Panc1 (cell line): ENCODE results near the gene GAN. TPM values are rescaled to one million over a fixed set of nuclear protein-coding genes. Genes with fewer than 3 reads are reported as not detected.
"Not testable (repeated sequence)": the region's sequence is repeated elsewhere in the genome, so short reads cannot be mapped to it uniquely, and the experiment has no call there.

Source experiments
- ATAC-seq: fragments of 200-7000 bp; cut with Tn5 transposase; 2 replicates; pipeline ENCODE4 v1.9.1; 2020; ENCODE audit warnings: mild to moderate bottlenecking, moderate library complexity
- BruUV-seq: library from RNA; stranded (reverse); fragments of 400-500 nt; replicated peaks from 2 replicates; lab custom pipeline; 2021; lab: Mats Ljungman, UMichigan
- CTCF ChIA-PET: fragments of 300-600 bp; sonication (Branson Sonifier 250); formaldehyde crosslinking; loops from one replicate; lab custom pipeline; 2022; ENCODE audit warnings: antibody characterized with exemption; lab: Charles Lee
- POLR2A ChIA-PET: fragments of 300-600 bp; sonication (Branson Sonifier 250); formaldehyde crosslinking; loops from one replicate; lab custom pipeline; 2022; ENCODE audit warnings: antibody characterized with exemption; lab: Charles Lee
- DNase-seq: peaks from one replicate; pipeline ENCODE4 v3.0.0-alpha.2; 2010; ENCODE audit warnings: low read depth, low spot score
- H3K27ac ChIP-seq: 2 replicates; pipeline ENCODE4 v1.5.1; 2011; ENCODE audit warnings: mild to moderate bottlenecking, low read length, inconsistent platforms
- H3K27me3 ChIP-seq: fragments of 200-500 bp; sonication (Bioruptor generic); 2 replicates; pipeline ENCODE4 v1.6.0; 2014; ENCODE audit warnings: low read length, inconsistent platforms; ENCODE audit not compliant: control insufficient read depth, insufficient read depth
- H3K36me3 ChIP-seq: fragments of 200-500 bp; sonication (Bioruptor generic); 2 replicates; pipeline ENCODE4 v1.5.1; 2014; ENCODE audit warnings: inconsistent platforms, mild to moderate bottlenecking, low read length, moderate library complexity; ENCODE audit not compliant: control insufficient read depth, insufficient read depth
- H3K4me1 ChIP-seq: 2 replicates; pipeline ENCODE4 v1.5.1; 2011; ENCODE audit warnings: inconsistent platforms, mild to moderate bottlenecking, low read length, moderate library complexity; ENCODE audit not compliant: control insufficient read depth, insufficient read depth
- H3K4me3 ChIP-seq, 2 experiments: 2 replicates each; pipeline ENCODE4 v1.5.1; 2011 to 2012; ENCODE audit warnings: low read depth in 2 of 2, low read length in 2 of 2, mild to moderate bottlenecking in 2 of 2, inconsistent platforms in 1 of 2, moderate library complexity in 1 of 2
- H3K9me3 ChIP-seq: fragments of 200-500 bp; sonication (Bioruptor generic); 2 replicates; pipeline ENCODE4 v1.5.1; 2014; ENCODE audit warnings: low read depth, mild to moderate bottlenecking, inconsistent platforms, low read length, moderate library complexity; ENCODE audit not compliant: control insufficient read depth, insufficient read depth
- POLR2AphosphoS5 ChIP-seq: IDR thresholded peaks from 2 replicates; pipeline ENCODE4 v1.6.1; 2012; ENCODE audit warnings: mild to moderate bottlenecking, low read depth, low read length, moderate library complexity
- SIN3A ChIP-seq: IDR thresholded peaks from 2 replicates; pipeline ENCODE4 v1.6.1; 2012; ENCODE audit warnings: low read depth, mild to moderate bottlenecking, low read length, moderate library complexity, borderline replicate concordance; ENCODE audit not compliant: insufficient read depth
- TCF7L2 ChIP-seq: IDR thresholded peaks from 2 replicates; pipeline ENCODE4 v1.6.1; 2011; ENCODE audit warnings: mild to moderate bottlenecking, low read depth, low read length, inconsistent platforms
- in situ Hi-C: cut with HindIII; loops from 2 replicates; pipeline ENCODE4 v1.10.0; 2016; ENCODE audit warnings: low sequenced_read_pairs, low pct_unique_long_range_greater_than_20kb
- intact Hi-C: fragments of 100-400 bp; cut with micrococcal nuclease; formaldehyde crosslinking; loops from one replicate; pipeline ENCODE4 v1.10.0; 2022; ENCODE audit not compliant: unreplicated experiment
- total RNA-seq: library from RNA; stranded (reverse); gene quantifications from one replicate; pipeline ENCODE4 v1.2.1, GENCODE V29; 2021; ENCODE audit not compliant: unreplicated experiment
- TF ChIP-seq, protein P1 (sequence below), 2 experiments: IDR thresholded peaks; 2 replicates each; pipeline ENCODE4 v1.6.1; 2011 to 2012; ENCODE audit warnings: low read depth in 2 of 2, control low read depth in 1 of 2, low read length in 1 of 2, mild to moderate bottlenecking in 1 of 2, moderate library complexity in 1 of 2; ENCODE audit not compliant: insufficient read depth in 1 of 2
- TF ChIP-seq, protein P2 (sequence below): fragments of 450-650 bp; IDR thresholded peaks from 2 replicates; pipeline ENCODE4 v1.5.1; 2017; ENCODE audit warnings: mild to moderate bottlenecking

GAN gene
- total RNA-seq, 1 experiment from 2014 or later: 9.1 TPM

DNA sequence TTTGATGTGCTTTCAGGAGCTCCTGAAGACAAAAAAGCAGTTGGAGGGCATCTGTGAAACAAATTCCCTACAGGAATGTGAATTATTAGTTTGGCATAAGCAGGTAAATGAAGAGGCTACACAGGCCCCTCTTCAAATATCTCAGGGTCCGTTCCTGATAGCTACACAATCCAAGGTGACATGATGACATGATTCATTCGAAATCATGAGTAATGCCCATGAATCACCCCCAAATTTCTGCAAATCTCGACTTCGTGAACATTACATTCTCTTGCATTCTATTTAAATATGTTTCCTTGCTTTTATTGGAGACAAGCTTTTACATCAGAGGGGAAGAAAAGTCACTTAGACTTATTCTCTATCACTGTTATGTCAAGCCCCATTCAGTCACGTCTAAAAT lies 22.3 kb downstream of the GAN start:
- no peaks in the 10 kb centered on the region for H3K4me1 ChIP-seq
- H3K27me3 ChIP-seq: no peaks in the 10 kb centered on the region
- intact Hi-C loops (no loop called here), in situ Hi-C loops (no loop called here)
- TF ChIP-seq, protein P1, sequence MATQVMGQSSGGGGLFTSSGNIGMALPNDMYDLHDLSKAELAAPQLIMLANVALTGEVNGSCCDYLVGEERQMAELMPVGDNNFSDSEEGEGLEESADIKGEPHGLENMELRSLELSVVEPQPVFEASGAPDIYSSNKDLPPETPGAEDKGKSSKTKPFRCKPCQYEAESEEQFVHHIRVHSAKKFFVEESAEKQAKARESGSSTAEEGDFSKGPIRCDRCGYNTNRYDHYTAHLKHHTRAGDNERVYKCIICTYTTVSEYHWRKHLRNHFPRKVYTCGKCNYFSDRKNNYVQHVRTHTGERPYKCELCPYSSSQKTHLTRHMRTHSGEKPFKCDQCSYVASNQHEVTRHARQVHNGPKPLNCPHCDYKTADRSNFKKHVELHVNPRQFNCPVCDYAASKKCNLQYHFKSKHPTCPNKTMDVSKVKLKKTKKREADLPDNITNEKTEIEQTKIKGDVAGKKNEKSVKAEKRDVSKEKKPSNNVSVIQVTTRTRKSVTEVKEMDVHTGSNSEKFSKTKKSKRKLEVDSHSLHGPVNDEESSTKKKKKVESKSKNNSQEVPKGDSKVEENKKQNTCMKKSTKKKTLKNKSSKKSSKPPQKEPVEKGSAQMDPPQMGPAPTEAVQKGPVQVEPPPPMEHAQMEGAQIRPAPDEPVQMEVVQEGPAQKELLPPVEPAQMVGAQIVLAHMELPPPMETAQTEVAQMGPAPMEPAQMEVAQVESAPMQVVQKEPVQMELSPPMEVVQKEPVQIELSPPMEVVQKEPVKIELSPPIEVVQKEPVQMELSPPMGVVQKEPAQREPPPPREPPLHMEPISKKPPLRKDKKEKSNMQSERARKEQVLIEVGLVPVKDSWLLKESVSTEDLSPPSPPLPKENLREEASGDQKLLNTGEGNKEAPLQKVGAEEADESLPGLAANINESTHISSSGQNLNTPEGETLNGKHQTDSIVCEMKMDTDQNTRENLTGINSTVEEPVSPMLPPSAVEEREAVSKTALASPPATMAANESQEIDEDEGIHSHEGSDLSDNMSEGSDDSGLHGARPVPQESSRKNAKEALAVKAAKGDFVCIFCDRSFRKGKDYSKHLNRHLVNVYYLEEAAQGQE (IDR thresholded peaks at IDR 0.05; ENCODE audit: insufficient read depth in 1 of 2, low read depth in 2 of 2, low read length in 1 of 2): no peak
- TF ChIP-seq, protein P2, sequence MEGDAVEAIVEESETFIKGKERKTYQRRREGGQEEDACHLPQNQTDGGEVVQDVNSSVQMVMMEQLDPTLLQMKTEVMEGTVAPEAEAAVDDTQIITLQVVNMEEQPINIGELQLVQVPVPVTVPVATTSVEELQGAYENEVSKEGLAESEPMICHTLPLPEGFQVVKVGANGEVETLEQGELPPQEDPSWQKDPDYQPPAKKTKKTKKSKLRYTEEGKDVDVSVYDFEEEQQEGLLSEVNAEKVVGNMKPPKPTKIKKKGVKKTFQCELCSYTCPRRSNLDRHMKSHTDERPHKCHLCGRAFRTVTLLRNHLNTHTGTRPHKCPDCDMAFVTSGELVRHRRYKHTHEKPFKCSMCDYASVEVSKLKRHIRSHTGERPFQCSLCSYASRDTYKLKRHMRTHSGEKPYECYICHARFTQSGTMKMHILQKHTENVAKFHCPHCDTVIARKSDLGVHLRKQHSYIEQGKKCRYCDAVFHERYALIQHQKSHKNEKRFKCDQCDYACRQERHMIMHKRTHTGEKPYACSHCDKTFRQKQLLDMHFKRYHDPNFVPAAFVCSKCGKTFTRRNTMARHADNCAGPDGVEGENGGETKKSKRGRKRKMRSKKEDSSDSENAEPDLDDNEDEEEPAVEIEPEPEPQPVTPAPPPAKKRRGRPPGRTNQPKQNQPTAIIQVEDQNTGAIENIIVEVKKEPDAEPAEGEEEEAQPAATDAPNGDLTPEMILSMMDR: no peak
- no peak for TF ChIP-seq POLR2AphosphoS5
- TF ChIP-seq TCF7L2: no peak
- TF ChIP-seq SIN3A: no peak
- no TSS peak for BruUV-seq
- no peaks in the 10 kb centered on the region for H3K9me3 ChIP-seq
- ChIA-PET CTCF (no interaction called here), POLR2A (no interaction called here)
- no peaks in the 10 kb centered on the region for H3K36me3 ChIP-seq
- H3K4me3 ChIP-seq: no peak overlapping the region
- ATAC-seq (no peak), DNase-seq (no peak)
- H3K27ac ChIP-seq: no peak overlapping the region

- BruUV-seq, H3K9me3 ChIP-seq, in situ Hi-C loops, DNase-seq, intact Hi-C loops, H3K27me3 ChIP-seq, POLR2A ChIA-PET, H3K27ac ChIP-seq, H3K4me3 ChIP-seq, ATAC-seq, H3K36me3 ChIP-seq, H3K4me1 ChIP-seq, CTCF ChIA-PET: not testable (repeated sequence)
Measured at GRCh38 chr16:81345172-81345571, 30.4 kb downstream of the GAN start.

DNA sequence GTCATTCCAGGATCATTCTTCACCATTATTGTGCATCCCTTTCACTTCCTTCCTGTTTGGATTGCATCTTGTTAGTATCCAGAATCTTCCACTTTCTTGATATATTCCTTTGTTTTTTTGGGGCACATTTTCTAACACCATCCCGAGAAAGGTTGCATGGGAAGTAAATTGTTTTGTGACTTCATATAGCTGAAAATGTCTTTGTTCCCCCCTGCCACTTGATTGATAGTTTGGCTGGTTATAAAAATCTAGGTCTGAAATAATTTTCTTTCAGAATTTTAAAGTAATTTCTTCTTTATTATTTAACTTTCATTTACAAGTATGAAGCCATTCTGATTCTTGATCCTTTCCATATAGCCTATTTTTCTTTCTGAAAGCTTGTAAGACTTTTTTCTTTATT lies 32.7 kb downstream of the GAN start:
- Histone ChIP-seq H3K27me3 (no peaks in the 10 kb centered on the region), H3K36me3 (no peaks in the 10 kb centered on the region), H3K27ac (no peak overlapping the region), H3K9me3 (peaks cover 2% of the 10 kb centered on the region; the same call in 1 of the 2 replicates), H3K4me1 (no peaks in the 10 kb centered on the region), H3K4me3 (no peak overlapping the region)
- BruUV-seq: no TSS peak
- intact Hi-C loops (no loop called here), in situ Hi-C loops (no loop called here)
- POLR2A ChIA-PET: no interaction called here
- CTCF ChIA-PET: no interaction called here
- ATAC-seq (no peak), DNase-seq (no peak)
- TF ChIP-seq POLR2AphosphoS5 (no peak), TCF7L2 (no peak), SIN3A (no peak)
- TF ChIP-seq, protein P1 (IDR thresholded peaks at IDR 0.05; ENCODE audit: insufficient read depth in 1 of 2, low read depth in 2 of 2, low read length in 1 of 2): no peak
- TF ChIP-seq, protein P2: no peak
